WTC11 (cell line): Measurements from ENCODE around the gene TRPC1. TPM values are rescaled to one million over a fixed set of nuclear protein-coding genes. Genes with fewer than 3 reads are reported as not detected.

Experiments used
- ATAC-seq: fragments of 200-7000 bp; cut with Tn5 transposase; 2 replicates; pipeline ENCODE4 v1.10.0; 2021; ENCODE audit warnings: mild to moderate bottlenecking, moderate library complexity
- CTCF ChIA-PET: fragments of 300-600 bp; sonication (Branson Sonifier 250); formaldehyde crosslinking; loops from one replicate; lab custom pipeline; 2021; ENCODE audit warnings: antibody characterized with exemption; lab: Charles Lee
- POLR2A ChIA-PET: fragments of 350-600 bp; sonication (Branson Sonifier 250); formaldehyde crosslinking; loops from one replicate; lab custom pipeline; 2021; ENCODE audit warnings: antibody characterized with exemption; lab: Charles Lee
- DNase-seq: peaks from one replicate; pipeline ENCODE4 v3.0.0; 2021; ENCODE audit warnings: low spot score
- H3K27ac Mint-ChIP-seq: 2 replicates; pipeline ENCODE4 v1.8.0; 2021; ENCODE audit warnings: mixed read lengths
- H3K27me3 Mint-ChIP-seq: 2 replicates; pipeline ENCODE4 v1.8.0; 2021; ENCODE audit warnings: low read depth, mild to moderate bottlenecking, moderate library complexity, mixed read lengths
- H3K36me3 Mint-ChIP-seq: 2 replicates; pipeline ENCODE4 v1.8.0; 2021; ENCODE audit warnings: mixed read lengths
- H3K4me1 Mint-ChIP-seq: 2 replicates; pipeline ENCODE4 v1.8.0; 2022; ENCODE audit warnings: mixed read lengths
- H3K4me3 Mint-ChIP-seq: 2 replicates; pipeline ENCODE4 v1.8.0; 2021; ENCODE audit warnings: mild to moderate bottlenecking, moderate library complexity, mixed read lengths
- H3K9me3 Mint-ChIP-seq: 2 replicates; pipeline ENCODE4 v1.8.0; 2021; ENCODE audit warnings: mixed read lengths
- ETV6 ChIP-seq: sonication (generic); formaldehyde crosslinking; IDR thresholded peaks from 2 replicates; pipeline ENCODE4 v1.8.1; 2022; ENCODE audit warnings: mild to moderate bottlenecking, missing genetic modification reagents
- GABPB1 ChIP-seq: sonication (generic); formaldehyde crosslinking; IDR thresholded peaks from 2 replicates; pipeline ENCODE4 v1.8.1; 2023; ENCODE audit warnings: mild to moderate bottlenecking, missing genetic modification reagents
- GTF2I ChIP-seq: fragments of 250-450 bp; sonication (Bioruptor Pico); conservative IDR thresholded peaks from 2 replicates; pipeline ENCODE4 v1.4.0; 2021; ENCODE audit warnings: mild to moderate bottlenecking
- IRF2 ChIP-seq: sonication (generic); formaldehyde crosslinking; IDR thresholded peaks from 2 replicates; pipeline ENCODE4 v1.8.0; 2022; ENCODE audit warnings: low read depth, missing genetic modification reagents, borderline replicate concordance
- KAT7 ChIP-seq: sonication (generic); formaldehyde crosslinking; IDR thresholded peaks from 2 replicates; pipeline ENCODE4 v1.8.1; 2023; ENCODE audit warnings: missing genetic modification reagents, mild to moderate bottlenecking, borderline replicate concordance
- NFATC4 ChIP-seq: fragments of 250-450 bp; sonication (Bioruptor Pico); IDR thresholded peaks from 2 replicates; pipeline ENCODE4 v1.9.0; 2021; ENCODE audit warnings: mild to moderate bottlenecking
- OVOL2 ChIP-seq: fragments of 250-450 bp; sonication (Bioruptor Pico); IDR thresholded peaks from 2 replicates; pipeline ENCODE4 v1.9.0; 2021; ENCODE audit warnings: mild to moderate bottlenecking, borderline replicate concordance
- ZNF121 ChIP-seq: sonication (generic); formaldehyde crosslinking; IDR thresholded peaks from 2 replicates; pipeline ENCODE4 v1.8.0; 2023; ENCODE audit warnings: missing genetic modification reagents
- ZNF138 ChIP-seq: sonication (generic); formaldehyde crosslinking; conservative IDR thresholded peaks from 2 replicates; pipeline ENCODE4 v1.8.1; 2022; ENCODE audit warnings: mild to moderate bottlenecking, moderate library complexity, missing genetic modification reagents
- total RNA-seq: library from RNA; stranded (reverse); gene quantifications from 3 replicates; pipeline ENCODE4 v1.2.3, GENCODE V29; 2021
- TF ChIP-seq, protein P1 (sequence below): sonication (generic); formaldehyde crosslinking; IDR thresholded peaks from 2 replicates; pipeline ENCODE4 v1.8.0; 2023; ENCODE audit warnings: mild to moderate bottlenecking, missing genetic modification reagents
- TF ChIP-seq, protein P2 (sequence below): fragments of 250-450 bp; sonication (Bioruptor Pico); IDR thresholded peaks from 2 replicates; pipeline ENCODE4 v2.1.2; 2022; ENCODE audit warnings: mild to moderate bottlenecking, moderate library complexity
- TF ChIP-seq, protein P3 (sequence below): sonication (generic); formaldehyde crosslinking; IDR thresholded peaks from 2 replicates; pipeline ENCODE4 v1.8.0; 2022; ENCODE audit warnings: missing genetic modification reagents

The TRPC1 gene
- total RNA-seq, 1 experiment from 2014 or later: 13.8 TPM

DNA sequence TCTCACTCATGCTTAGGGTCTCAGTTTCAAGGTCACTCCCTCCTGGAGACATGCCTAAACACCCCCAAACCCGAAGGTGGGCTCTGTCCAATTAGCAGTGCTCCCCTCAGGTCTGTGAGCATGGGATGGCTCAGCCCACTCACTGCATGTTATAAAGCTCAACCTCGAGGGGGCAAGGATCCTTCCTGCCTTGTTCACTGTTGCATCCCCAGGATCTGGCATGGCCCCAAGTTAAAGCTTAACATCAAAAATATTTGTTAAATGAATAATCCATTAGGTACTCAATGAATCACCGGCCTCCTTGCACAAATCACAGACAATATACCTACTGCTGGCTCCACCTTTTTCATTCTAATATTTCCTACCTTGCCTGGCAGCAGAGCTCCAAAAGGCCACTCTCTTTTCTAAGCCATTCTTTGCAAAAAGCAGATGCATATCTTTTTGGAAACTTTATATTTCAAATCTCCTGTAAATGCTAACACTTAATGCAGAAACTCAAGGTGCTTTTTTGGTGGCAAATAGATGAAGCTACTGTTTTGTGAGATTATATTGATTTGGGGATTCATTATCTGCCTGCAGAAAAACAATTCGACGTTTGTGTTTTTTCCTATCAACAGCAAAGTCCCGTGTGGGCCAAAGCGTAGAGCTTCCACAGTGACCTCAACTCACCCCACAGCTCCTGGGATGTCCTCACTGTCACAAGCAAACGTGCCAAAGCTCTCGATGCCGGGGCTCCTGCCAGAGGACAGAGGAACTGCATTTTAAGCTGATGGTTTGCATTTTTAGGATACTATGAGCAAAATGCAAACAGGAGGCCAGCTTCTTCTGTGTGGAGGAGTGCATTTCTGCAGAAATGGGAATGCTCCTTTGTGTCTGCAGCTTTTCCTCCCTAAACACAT, 129.7 kb downstream of the TRPC1 start:
- no peak for TF ChIP-seq ETV6
- TF ChIP-seq, protein P1, sequence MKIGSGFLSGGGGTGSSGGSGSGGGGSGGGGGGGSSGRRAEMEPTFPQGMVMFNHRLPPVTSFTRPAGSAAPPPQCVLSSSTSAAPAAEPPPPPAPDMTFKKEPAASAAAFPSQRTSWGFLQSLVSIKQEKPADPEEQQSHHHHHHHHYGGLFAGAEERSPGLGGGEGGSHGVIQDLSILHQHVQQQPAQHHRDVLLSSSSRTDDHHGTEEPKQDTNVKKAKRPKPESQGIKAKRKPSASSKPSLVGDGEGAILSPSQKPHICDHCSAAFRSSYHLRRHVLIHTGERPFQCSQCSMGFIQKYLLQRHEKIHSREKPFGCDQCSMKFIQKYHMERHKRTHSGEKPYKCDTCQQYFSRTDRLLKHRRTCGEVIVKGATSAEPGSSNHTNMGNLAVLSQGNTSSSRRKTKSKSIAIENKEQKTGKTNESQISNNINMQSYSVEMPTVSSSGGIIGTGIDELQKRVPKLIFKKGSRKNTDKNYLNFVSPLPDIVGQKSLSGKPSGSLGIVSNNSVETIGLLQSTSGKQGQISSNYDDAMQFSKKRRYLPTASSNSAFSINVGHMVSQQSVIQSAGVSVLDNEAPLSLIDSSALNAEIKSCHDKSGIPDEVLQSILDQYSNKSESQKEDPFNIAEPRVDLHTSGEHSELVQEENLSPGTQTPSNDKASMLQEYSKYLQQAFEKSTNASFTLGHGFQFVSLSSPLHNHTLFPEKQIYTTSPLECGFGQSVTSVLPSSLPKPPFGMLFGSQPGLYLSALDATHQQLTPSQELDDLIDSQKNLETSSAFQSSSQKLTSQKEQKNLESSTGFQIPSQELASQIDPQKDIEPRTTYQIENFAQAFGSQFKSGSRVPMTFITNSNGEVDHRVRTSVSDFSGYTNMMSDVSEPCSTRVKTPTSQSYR: no peak
- no peak for TF ChIP-seq ZNF121
- no peak for TF ChIP-seq IRF2
- TF ChIP-seq GTF2I (CRISPR knock-in tag): no peak
- TF ChIP-seq KAT7 (CRISPR knock-in tag): no peak
- no peak for TF ChIP-seq ZNF138 (CRISPR knock-in tag)
- no peak for TF ChIP-seq OVOL2 (CRISPR knock-in tag)
- TF ChIP-seq, protein P2, sequence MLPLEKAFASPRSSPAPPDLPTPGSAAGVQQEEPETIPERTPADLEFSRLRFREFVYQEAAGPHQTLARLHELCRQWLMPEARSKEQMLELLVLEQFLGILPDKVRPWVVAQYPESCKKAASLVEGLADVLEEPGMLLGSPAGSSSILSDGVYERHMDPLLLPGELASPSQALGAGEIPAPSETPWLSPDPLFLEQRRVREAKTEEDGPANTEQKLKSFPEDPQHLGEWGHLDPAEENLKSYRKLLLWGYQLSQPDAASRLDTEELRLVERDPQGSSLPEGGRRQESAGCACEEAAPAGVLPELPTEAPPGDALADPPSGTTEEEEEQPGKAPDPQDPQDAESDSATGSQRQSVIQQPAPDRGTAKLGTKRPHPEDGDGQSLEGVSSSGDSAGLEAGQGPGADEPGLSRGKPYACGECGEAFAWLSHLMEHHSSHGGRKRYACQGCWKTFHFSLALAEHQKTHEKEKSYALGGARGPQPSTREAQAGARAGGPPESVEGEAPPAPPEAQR: no peak
- Mint-ChIP-seq H3K4me3 (no peak overlapping the region), H3K27ac (no peak overlapping the region), H3K4me1 (peaks cover 44% of the 10 kb centered on the region), H3K36me3 (peaks cover 3% of the 10 kb centered on the region; the same call in 1 of the 2 replicates), H3K9me3 (peaks cover 5% of the 10 kb centered on the region; the same call in 1 of the 2 replicates), H3K27me3 (no peaks in the 10 kb centered on the region; the same call in 1 of the 2 replicates)
- ATAC-seq (no peak), DNase-seq (no peak)
- ChIA-PET POLR2A (no interaction called here), CTCF (interaction anchor here (0.9 to 2.3 kb wide), 6 partner anchors 10 to 130 kb away, joined by 3 to 19 read pairs (median 4); partner anchors contain the start of gene TRPC1)

DNA sequence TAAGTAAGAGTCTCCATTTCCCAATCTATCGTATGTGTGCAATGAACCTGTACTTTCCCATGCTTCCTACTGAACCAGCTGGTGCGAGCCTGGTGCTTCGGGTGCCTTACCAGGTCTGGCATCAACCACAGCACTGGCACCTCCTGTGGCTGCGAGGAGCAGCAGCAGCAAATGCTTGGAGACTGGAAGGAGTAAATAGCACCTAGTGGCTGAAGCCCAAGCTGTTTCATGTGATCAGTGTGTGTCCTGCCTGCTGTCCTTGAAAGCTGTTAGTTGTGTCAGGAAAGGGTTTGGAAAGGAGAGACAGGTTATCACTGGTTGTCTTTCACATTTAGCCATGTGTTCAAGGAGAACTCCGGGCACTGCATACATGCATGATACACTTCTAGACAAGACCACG, 133.2 kb downstream of the TRPC1 start:
- Mint-ChIP-seq H3K4me3 (no peak overlapping the region), H3K4me1 (peaks cover 61% of the 10 kb centered on the region), H3K36me3 (no peaks in the 10 kb centered on the region), H3K27ac (no peak overlapping the region), H3K9me3 (no peaks in the 10 kb centered on the region), H3K27me3 (no peaks in the 10 kb centered on the region; the same call in 1 of the 2 replicates)
- TF ChIP-seq NFATC4 (CRISPR knock-in tag) (no peak), GABPB1 (peak; percentile 49; the same call in 1 of the 2 replicates), ETV6 (no peak)
- TF ChIP-seq, protein P3, sequence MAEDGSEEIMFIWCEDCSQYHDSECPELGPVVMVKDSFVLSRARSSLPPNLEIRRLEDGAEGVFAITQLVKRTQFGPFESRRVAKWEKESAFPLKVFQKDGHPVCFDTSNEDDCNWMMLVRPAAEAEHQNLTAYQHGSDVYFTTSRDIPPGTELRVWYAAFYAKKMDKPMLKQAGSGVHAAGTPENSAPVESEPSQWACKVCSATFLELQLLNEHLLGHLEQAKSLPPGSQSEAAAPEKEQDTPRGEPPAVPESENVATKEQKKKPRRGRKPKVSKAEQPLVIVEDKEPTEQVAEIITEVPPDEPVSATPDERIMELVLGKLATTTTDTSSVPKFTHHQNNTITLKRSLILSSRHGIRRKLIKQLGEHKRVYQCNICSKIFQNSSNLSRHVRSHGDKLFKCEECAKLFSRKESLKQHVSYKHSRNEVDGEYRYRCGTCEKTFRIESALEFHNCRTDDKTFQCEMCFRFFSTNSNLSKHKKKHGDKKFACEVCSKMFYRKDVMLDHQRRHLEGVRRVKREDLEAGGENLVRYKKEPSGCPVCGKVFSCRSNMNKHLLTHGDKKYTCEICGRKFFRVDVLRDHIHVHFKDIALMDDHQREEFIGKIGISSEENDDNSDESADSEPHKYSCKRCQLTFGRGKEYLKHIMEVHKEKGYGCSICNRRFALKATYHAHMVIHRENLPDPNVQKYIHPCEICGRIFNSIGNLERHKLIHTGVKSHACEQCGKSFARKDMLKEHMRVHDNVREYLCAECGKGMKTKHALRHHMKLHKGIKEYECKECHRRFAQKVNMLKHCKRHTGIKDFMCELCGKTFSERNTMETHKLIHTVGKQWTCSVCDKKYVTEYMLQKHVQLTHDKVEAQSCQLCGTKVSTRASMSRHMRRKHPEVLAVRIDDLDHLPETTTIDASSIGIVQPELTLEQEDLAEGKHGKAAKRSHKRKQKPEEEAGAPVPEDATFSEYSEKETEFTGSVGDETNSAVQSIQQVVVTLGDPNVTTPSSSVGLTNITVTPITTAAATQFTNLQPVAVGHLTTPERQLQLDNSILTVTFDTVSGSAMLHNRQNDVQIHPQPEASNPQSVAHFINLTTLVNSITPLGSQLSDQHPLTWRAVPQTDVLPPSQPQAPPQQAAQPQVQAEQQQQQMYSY: no peak
- ChIA-PET POLR2A (no interaction called here), CTCF (interaction anchor here (0.6 to 2.6 kb wide), 17 partner anchors 9 to 455 kb away, joined by 3 to 18 read pairs (median 5); partner anchors contain the start of gene PCOLCE2)
- ATAC-seq (peak; percentile 91), DNase-seq (peak; percentile 56)

Other genes starting within 250 kb of the TRPC1 start
- gene ATR, start 145.3 kb upstream of the TRPC1 start, total RNA-seq: 22.9 to 26.7 TPM (median 24.2 TPM) in 3 replicates
- 26.4 to 32.6 TPM (median 29.9 TPM) in 3 replicates for gene PLS1, start 127.6 kb upstream of the TRPC1 start, total RNA-seq
- gene PCOLCE2, start 165.0 kb downstream of the TRPC1 start, total RNA-seq: 13.5 to 13.7 TPM (median 13.7 TPM) in 3 replicates
- gene PAQR9, start 239.6 kb downstream of the TRPC1 start, total RNA-seq: 2.0 to 2.5 TPM (median 2.4 TPM) in 3 replicates